Progenitor cell of endocrine pancreas (in vitro differentiated cells): ENCODE measurements around the gene KLHDC1. TPM values are rescaled to one million over a fixed set of nuclear protein-coding genes. Genes with fewer than 3 reads are reported as not detected.

Experiments used
- DNase-seq: peaks from one replicate; pipeline ENCODE4 v3.0.0; 2021; ENCODE audit warnings: low spot score; ENCODE audit not compliant: unreplicated experiment
- H3K27ac Mint-ChIP-seq: 2 replicates; pipeline ENCODE4 v1.8.0; 2021; ENCODE audit warnings: mild to moderate bottlenecking, moderate library complexity, mixed read lengths
- H3K27me3 Mint-ChIP-seq: 2 replicates; pipeline ENCODE4 v1.8.0; 2021; ENCODE audit warnings: mixed read lengths
- H3K36me3 Mint-ChIP-seq: 2 replicates; pipeline ENCODE4 v1.8.0; 2022; ENCODE audit warnings: mixed read lengths; ENCODE audit not compliant: insufficient read depth
- H3K4me1 Mint-ChIP-seq: 2 replicates; pipeline ENCODE4 v1.8.0; 2021; ENCODE audit warnings: low read depth, mixed read lengths
- H3K4me3 Mint-ChIP-seq: 2 replicates; pipeline ENCODE4 v1.8.0; 2021; ENCODE audit warnings: low read depth, mild to moderate bottlenecking, moderate library complexity, mixed read lengths
- H3K9me3 Mint-ChIP-seq: 2 replicates; pipeline ENCODE4 v1.8.0; 2021; ENCODE audit warnings: low read depth, mixed read lengths
- total RNA-seq: library from RNA; stranded (reverse); gene quantifications from 2 replicates; pipeline ENCODE4 v1.2.1, GENCODE V29; 2021
- TF ChIP-seq, protein P1 (sequence below): fragments of 200-600 bp; sonication (generic); IDR thresholded peaks from one replicate; pipeline ENCODE4 v1.5.0; 2021; ENCODE audit warnings: antibody characterized with exemption, mild to moderate bottlenecking; ENCODE audit not compliant: unreplicated experiment

The KLHDC1 gene
- total RNA-seq, 1 donor from 2014 or later: 2.8 TPM

- Mint-ChIP-seq H3K27ac (no peak overlapping the region), H3K36me3 (no peaks in the 10 kb centered on the region), H3K4me1 (peaks cover 3% of the 10 kb centered on the region), H3K27me3 (peaks cover 21% of the 10 kb centered on the region), H3K4me3 (no peak overlapping the region), H3K9me3 (no peaks in the 10 kb centered on the region)
- TF ChIP-seq, protein P1, sequence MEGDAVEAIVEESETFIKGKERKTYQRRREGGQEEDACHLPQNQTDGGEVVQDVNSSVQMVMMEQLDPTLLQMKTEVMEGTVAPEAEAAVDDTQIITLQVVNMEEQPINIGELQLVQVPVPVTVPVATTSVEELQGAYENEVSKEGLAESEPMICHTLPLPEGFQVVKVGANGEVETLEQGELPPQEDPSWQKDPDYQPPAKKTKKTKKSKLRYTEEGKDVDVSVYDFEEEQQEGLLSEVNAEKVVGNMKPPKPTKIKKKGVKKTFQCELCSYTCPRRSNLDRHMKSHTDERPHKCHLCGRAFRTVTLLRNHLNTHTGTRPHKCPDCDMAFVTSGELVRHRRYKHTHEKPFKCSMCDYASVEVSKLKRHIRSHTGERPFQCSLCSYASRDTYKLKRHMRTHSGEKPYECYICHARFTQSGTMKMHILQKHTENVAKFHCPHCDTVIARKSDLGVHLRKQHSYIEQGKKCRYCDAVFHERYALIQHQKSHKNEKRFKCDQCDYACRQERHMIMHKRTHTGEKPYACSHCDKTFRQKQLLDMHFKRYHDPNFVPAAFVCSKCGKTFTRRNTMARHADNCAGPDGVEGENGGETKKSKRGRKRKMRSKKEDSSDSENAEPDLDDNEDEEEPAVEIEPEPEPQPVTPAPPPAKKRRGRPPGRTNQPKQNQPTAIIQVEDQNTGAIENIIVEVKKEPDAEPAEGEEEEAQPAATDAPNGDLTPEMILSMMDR: no peak
- DNase-seq: no peak
Observed at GRCh38 chr14:49761839-49762551, 69.1 kb downstream of the KLHDC1 start.

GRCh38 chr14:49766839-49767238 lies 73.9 kb downstream of the KLHDC1 start:
- TF ChIP-seq, protein P1: no peak
- DNase-seq: no peak
- H3K27ac Mint-ChIP-seq: peak overlapping the region; percentile 99
- peak overlapping the region; percentile 89 for H3K4me3 Mint-ChIP-seq
- H3K4me1 Mint-ChIP-seq: peaks cover 32% of the 10 kb centered on the region
- H3K27me3 Mint-ChIP-seq: peaks cover 5% of the 10 kb centered on the region
- H3K36me3 Mint-ChIP-seq: peaks cover 2% of the 10 kb centered on the region
- no peaks in the 10 kb centered on the region for H3K9me3 Mint-ChIP-seq

- peak overlapping the region; percentile 89 for H3K4me3 Mint-ChIP-seq
Observed at GRCh38 chr14:49767270-49767570, 74.3 kb downstream of the KLHDC1 start.

DNA sequence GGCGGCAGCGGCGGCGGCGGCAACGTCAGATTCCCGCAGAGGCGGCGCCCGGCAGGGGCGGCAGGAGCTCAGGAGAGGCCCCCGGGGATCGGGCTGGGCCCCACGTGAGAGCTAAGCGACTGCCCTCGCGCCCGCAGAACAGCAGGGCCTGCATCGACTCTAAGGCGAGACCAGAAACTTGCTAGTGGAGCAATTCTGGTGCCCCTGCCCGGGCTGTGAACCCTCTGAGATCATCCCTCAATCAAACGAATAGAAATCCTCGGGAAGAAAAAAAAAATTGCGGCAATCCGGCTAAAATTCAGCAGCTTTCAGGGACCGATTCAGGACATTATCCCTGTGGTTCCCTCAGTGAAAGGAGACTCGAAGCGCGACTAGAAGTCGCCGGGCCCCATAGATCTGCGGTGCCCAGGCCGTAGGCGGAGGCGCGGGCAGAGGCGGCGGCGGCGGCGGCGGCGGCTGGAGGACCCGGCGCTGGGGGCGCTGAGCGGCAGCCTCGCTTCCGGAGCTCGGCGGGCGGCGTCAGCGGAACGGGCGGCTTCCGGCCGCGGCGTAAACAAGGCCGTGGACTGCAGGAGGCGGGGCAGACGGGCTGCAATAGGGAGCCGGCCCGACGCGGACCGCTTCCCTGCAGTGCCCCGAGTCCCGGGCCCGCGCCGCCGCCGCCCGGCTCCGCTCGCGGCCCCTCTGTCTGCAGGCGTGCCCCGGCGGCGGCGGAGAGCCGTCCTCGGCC lies 74.8 kb downstream of the KLHDC1 start, which contains the start of gene KLHDC2:
Gene KLHDC2 (plus strand): TSS at position 583 of the 730 bp plus-strand sequence. CDS start 316 bp downstream, outside the sequence.
- peak within 1 kb of the TSS; percentile 99 for H3K4me3 Mint-ChIP-seq
- H3K9me3 Mint-ChIP-seq: no peaks in the 10 kb centered on the region

More at GRCh38 chr14:49767270-49767570, 74.3 kb downstream of the KLHDC1 start:
- no peak for DNase-seq
- Mint-ChIP-seq H3K36me3 (peaks cover 2% of the 10 kb centered on the region), H3K27me3 (peaks cover 3% of the 10 kb centered on the region), H3K27ac (peak overlapping the region; percentile 99), H3K4me1 (peaks cover 32% of the 10 kb centered on the region), H3K9me3 (no peaks in the 10 kb centered on the region)
- TF ChIP-seq, protein P1: no peak

More for the DNA sequence above, 74.8 kb downstream of the KLHDC1 start, which contains the start of gene KLHDC2:
- peak within 1 kb of the TSS; percentile 100 for H3K27ac Mint-ChIP-seq
- peaks cover 2% of the 10 kb centered on the region for H3K36me3 Mint-ChIP-seq
- TF ChIP-seq, protein P1: peak; percentile 45
- H3K4me1 Mint-ChIP-seq: peaks cover 32% of the 10 kb centered on the region
- no peaks in the 10 kb centered on the region for H3K27me3 Mint-ChIP-seq
- peak; percentile 69 for DNase-seq
